CD4-positive, alpha-beta memory T cell (primary cell): ENCODE data around the gene ITPRIPL1. TPM values are rescaled to one million over a fixed set of nuclear protein-coding genes. Genes with fewer than 3 reads are reported as not detected.

Experiments used
- CTCF ChIA-PET: fragments of 350-600 bp; sonication (Branson Sonifier 250); formaldehyde crosslinking; loops from one replicate; lab custom pipeline; 2021; ENCODE audit warnings: inconsistent platforms; ENCODE audit not compliant: partially characterized antibody; lab: Charles Lee
- POLR2A ChIA-PET: fragments of 350-600 bp; sonication (Branson Sonifier 250); formaldehyde crosslinking; loops from one replicate; lab custom pipeline; 2021; ENCODE audit not compliant: partially characterized antibody; lab: Charles Lee
- DNase-seq, 5 donors: peaks; one replicate each; pipeline versions ENCODE4 v3.0.0 to v3.0.0-alpha.2; 2020 to 2022; ENCODE audit warnings: mixed read lengths in 1 of 5
- H3K27ac ChIP-seq: one replicate; pipeline ENCODE4 v1.7.0; 2013; ENCODE audit warnings: low read depth, low read length
- H3K27me3 ChIP-seq: 2 replicates; pipeline ENCODE4 v1.7.0; 2013; ENCODE audit warnings: mild to moderate bottlenecking, low read length, moderate library complexity; ENCODE audit not compliant: insufficient read depth
- H3K36me3 ChIP-seq: 2 replicates; pipeline ENCODE4 v1.7.0; 2013; ENCODE audit warnings: mild to moderate bottlenecking, low read length, moderate library complexity; ENCODE audit not compliant: insufficient read depth
- H3K4me1 ChIP-seq: 2 replicates; pipeline ENCODE4 v1.7.0; 2013; ENCODE audit warnings: mild to moderate bottlenecking, low read length, moderate library complexity; ENCODE audit not compliant: insufficient read depth
- H3K4me3 ChIP-seq, 2 donors: one replicate each; pipeline ENCODE4 v1.7.0; 2013; ENCODE audit warnings: low read length in 2 of 2, mild to moderate bottlenecking in 1 of 2
- H3K9me3 ChIP-seq, 2 donors: one replicate each; pipeline ENCODE4 v1.7.0; 2013; ENCODE audit warnings: low read length in 2 of 2, control low read depth in 1 of 2; ENCODE audit not compliant: control insufficient read depth in 1 of 2
- H3K27ac Mint-ChIP-seq, 7 donors: one replicate each; pipeline ENCODE4 v1.8.0; 2020 to 2021; ENCODE audit warnings: mixed read lengths in 7 of 7, mild to moderate bottlenecking in 6 of 7, inconsistent platforms in 3 of 7, moderate library complexity in 3 of 7
- H3K27me3 Mint-ChIP-seq, 2 donors: one replicate each; pipeline ENCODE4 v1.8.0; 2020 to 2021; ENCODE audit warnings: mixed read lengths in 2 of 2
- H3K36me3 Mint-ChIP-seq, 2 donors: one replicate each; pipeline ENCODE4 v1.8.0; 2020 to 2021; ENCODE audit warnings: mixed read lengths in 2 of 2, inconsistent platforms in 1 of 2, mild to moderate bottlenecking in 1 of 2
- H3K4me1 Mint-ChIP-seq, 4 donors: one replicate each; pipeline ENCODE4 v1.8.0; 2020 to 2021; ENCODE audit warnings: mixed read lengths in 4 of 4, mild to moderate bottlenecking in 1 of 4
- H3K4me3 Mint-ChIP-seq, 8 donors: one replicate each; pipeline ENCODE4 v1.8.0; 2020 to 2021; ENCODE audit warnings: mixed read lengths in 8 of 8, mild to moderate bottlenecking in 7 of 8, moderate library complexity in 6 of 8, inconsistent platforms in 3 of 8
- H3K9me3 Mint-ChIP-seq, 8 donors: one replicate each; pipeline ENCODE4 v1.8.0; 2020 to 2021; ENCODE audit warnings: mixed read lengths in 8 of 8, mild to moderate bottlenecking in 5 of 8, inconsistent platforms in 3 of 8, moderate library complexity in 1 of 8
- intact Hi-C: fragments of 100-400 bp; cut with micrococcal nuclease; formaldehyde crosslinking; loops from one replicate; pipeline ENCODE4 v1.15.1; 2023
- polyA plus RNA-seq, 2 donors: library from polyadenylated mRNA; unstranded; fragments of 300-500 nt; fragmentation: Illumina TruSeq; gene quantifications; one replicate each; pipeline ENCODE4 v1.2.3, GENCODE V29; 2021
- total RNA-seq, 2 experiments: library from RNA; stranded (reverse); gene quantifications; one replicate each; pipeline ENCODE4 v1.2.3, GENCODE V29; 2021

The ITPRIPL1 gene
- total and polyA plus RNA-seq, 4 experiments from 2014 or later = 10.0 to 11.7 (median 10.9) TPM

GRCh38 chr2:96336873-96337272 lies 11.8 kb downstream of the ITPRIPL1 start:
- Histone ChIP-seq H3K27ac (no peak overlapping the region), H3K4me3 (no peak overlapping the region), H3K27me3 (no peaks in the 10 kb centered on the region), H3K36me3 (no peaks in the 10 kb centered on the region), H3K9me3 (no peaks in the 10 kb centered on the region), H3K4me1 (peaks cover 41% of the 10 kb centered on the region)
- H3K36me3 Mint-ChIP-seq = no peaks in the 10 kb centered on the region
- H3K27ac Mint-ChIP-seq = peak overlapping the region in 4 of 7 donors; percentile 15 to 72 (median 47)
- H3K9me3 Mint-ChIP-seq = no peaks in the 10 kb centered on the region
- ChIA-PET CTCF (interaction anchor here (1.0 to 2.6 kb wide), 3 partner anchors 9 to 22 kb away, joined by 3 to 11 read pairs (median 4); no protein-coding TSS in a partner anchor), POLR2A (interaction anchor here (1.1 to 7.6 kb wide), 5 partner anchors 8 to 200 kb away, joined by 3 to 116 read pairs (median 34); partner anchors contain the start of genes ARID5A, ITPRIPL1, SNRNP200 and STARD7)
- intact Hi-C loops = loop anchor here (5.0 kb wide), 1 partner anchor 130 kb away; the partner anchor contains the start of gene STARD7
- peaks cover 24 to 55% (median 36%) of the 10 kb centered on the region in 4 donors for H3K4me1 Mint-ChIP-seq
- H3K4me3 Mint-ChIP-seq = peak overlapping the region in 3 of 8 donors; percentile 76 to 86 (median 78)
- no peaks in the 10 kb centered on the region for H3K27me3 Mint-ChIP-seq
- DNase-seq = no peak

DNA sequence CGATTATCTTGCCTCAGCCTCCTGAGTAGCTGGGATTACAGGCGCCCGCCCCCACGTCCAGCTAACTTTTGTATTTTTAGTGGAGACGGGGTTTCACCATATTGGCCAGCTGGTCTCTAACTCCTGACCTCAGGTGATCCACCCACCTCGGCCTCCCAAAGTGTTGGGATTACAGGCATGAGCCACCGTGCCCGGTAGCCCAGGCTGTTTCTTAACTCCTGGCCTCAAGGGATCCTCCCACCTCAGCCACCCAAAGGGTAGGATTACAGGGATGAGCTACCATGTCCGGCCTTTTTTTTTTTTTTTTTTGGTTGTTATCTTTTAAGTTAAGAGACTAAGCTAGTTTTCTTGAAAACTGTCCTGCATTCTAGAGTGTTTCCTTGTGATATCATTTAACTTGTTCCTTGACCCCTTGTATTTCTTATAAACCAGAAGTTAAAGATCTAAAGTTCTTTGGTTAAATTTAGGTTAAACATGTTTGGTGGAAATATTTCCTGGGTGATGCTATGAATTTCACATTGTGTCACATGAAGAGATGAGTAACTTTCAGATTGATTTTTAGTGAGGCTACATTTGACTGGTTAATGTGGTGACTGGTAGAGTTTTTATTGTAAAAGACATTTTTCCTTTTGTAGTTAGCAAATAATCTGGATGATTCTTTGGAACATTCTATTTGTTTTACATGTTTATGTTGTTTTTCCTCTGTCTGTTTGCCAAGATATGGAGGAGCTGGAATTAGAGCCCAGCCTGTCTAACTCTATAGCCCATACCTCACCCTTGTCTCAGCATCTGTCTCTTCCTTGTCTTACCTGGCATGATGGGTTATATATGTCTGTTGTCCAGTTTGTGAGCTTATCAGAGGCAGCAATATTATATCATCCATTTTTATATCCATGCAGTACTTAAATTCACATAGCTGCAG lies 15.6 kb downstream of the ITPRIPL1 start:
- Mint-ChIP-seq H3K27me3 (no peaks in the 10 kb centered on the region), H3K9me3 (no peaks in the 10 kb centered on the region), H3K4me1 (peaks cover 42 to 67% (median 52%) of the 10 kb centered on the region in 4 donors), H3K4me3 (peak overlapping the region in 6 of 8 donors; percentile 46 to 79 (median 64)), H3K36me3 (no peaks in the 10 kb centered on the region), H3K27ac (peak overlapping the region; percentile 68 to 96 (median 91))
- Histone ChIP-seq H3K9me3 (no peaks in the 10 kb centered on the region), H3K27ac (peak overlapping the region; percentile 68), H3K27me3 (no peaks in the 10 kb centered on the region), H3K4me3 (no peak overlapping the region), H3K36me3 (no peaks in the 10 kb centered on the region), H3K4me1 (peaks cover 64% of the 10 kb centered on the region)
- no peak for DNase-seq
- CTCF ChIA-PET = interaction anchor here (1.4 to 2.1 kb wide), 2 partner anchors 9 to 20 kb away, joined by 3 to 9 read pairs; no protein-coding TSS in a partner anchor
- POLR2A ChIA-PET = interaction anchor here (1.2 to 8.2 kb wide), 3 partner anchors 20 to 197 kb away, joined by 5 to 178 read pairs (median 29); partner anchors contain the start of genes ARID5A, ITPRIPL1 and SNRNP200
- intact Hi-C loops = no loop called here

- DNase-seq = peak in 1 of 5 donors; percentile 63
- CTCF ChIA-PET = interaction anchor here (1.4 to 2.1 kb wide), 2 partner anchors 10 to 21 kb away, joined by 3 to 9 read pairs; no protein-coding TSS in a partner anchor
- peak overlapping the region; percentile 24 to 79 (median 75) for H3K4me3 Mint-ChIP-seq
These were observed 16.5 kb downstream of the ITPRIPL1 start for GRCh38 chr2:96341641-96342040.

GRCh38 chr2:96342085-96342484 lies 17.0 kb downstream of the ITPRIPL1 start:
- peaks cover 55% of the 10 kb centered on the region for H3K4me1 ChIP-seq
- H3K27ac ChIP-seq = peak overlapping the region; percentile 68
- H3K36me3 Mint-ChIP-seq = no peaks in the 10 kb centered on the region
- H3K4me3 Mint-ChIP-seq = peak overlapping the region in 7 of 8 donors; percentile 37 to 79 (median 75)
- H3K36me3 ChIP-seq = no peaks in the 10 kb centered on the region
- no peaks in the 10 kb centered on the region for H3K9me3 Mint-ChIP-seq
- H3K4me3 ChIP-seq = peak overlapping the region in 1 of 2 donors; percentile 25
- H3K27me3 Mint-ChIP-seq = no peaks in the 10 kb centered on the region
- intact Hi-C loops = loop anchor here (1.0 kb wide), 1 partner anchor 17 kb away; the partner anchor contains the start of gene ITPRIPL1
- H3K27me3 ChIP-seq = no peaks in the 10 kb centered on the region
- peaks cover 41 to 66% (median 47%) of the 10 kb centered on the region in 4 donors for H3K4me1 Mint-ChIP-seq
- H3K27ac Mint-ChIP-seq = peak overlapping the region; percentile 86 to 96 (median 92)
- H3K9me3 ChIP-seq = no peaks in the 10 kb centered on the region
- ChIA-PET CTCF (interaction anchor here (0.6 to 2.1 kb wide), 3 partner anchors 10 to 48 kb away, joined by 3 to 9 read pairs (median 3); no protein-coding TSS in a partner anchor), POLR2A (interaction anchor here (0.8 to 8.2 kb wide), 8 partner anchors 18 to 196 kb away, joined by 3 to 178 read pairs (median 6); partner anchors contain the start of genes ARID5A, ITPRIPL1, SNRNP200 and STARD7)
- peak; percentile 52 to 88 (median 59) for DNase-seq

More at GRCh38 chr2:96341641-96342040, 16.5 kb downstream of the ITPRIPL1 start:
- Mint-ChIP-seq H3K9me3 (no peaks in the 10 kb centered on the region), H3K4me1 (peaks cover 41 to 66% (median 47%) of the 10 kb centered on the region in 4 donors), H3K27ac (peak overlapping the region; percentile 86 to 96 (median 92)), H3K36me3 (no peaks in the 10 kb centered on the region), H3K27me3 (no peaks in the 10 kb centered on the region)
- POLR2A ChIA-PET = interaction anchor here (0.8 to 8.2 kb wide), 8 partner anchors 19 to 197 kb away, joined by 3 to 178 read pairs (median 6); partner anchors contain the start of genes ARID5A, ITPRIPL1, SNRNP200 and STARD7
- H3K4me3 ChIP-seq = peak overlapping the region in 1 of 2 donors; percentile 25
- H3K9me3 ChIP-seq = no peaks in the 10 kb centered on the region
- H3K27ac ChIP-seq = peak overlapping the region; percentile 68
- H3K4me1 ChIP-seq = peaks cover 58% of the 10 kb centered on the region
- no peaks in the 10 kb centered on the region for H3K36me3 ChIP-seq
- intact Hi-C loops = loop anchor here (1.0 kb wide), 1 partner anchor 16 kb away; the partner anchor contains the start of gene ITPRIPL1
- H3K27me3 ChIP-seq = no peaks in the 10 kb centered on the region

- intact Hi-C loops = loop anchor here (1.0 kb wide), 2 partner anchors 9 to 78 kb away; partner anchors contain the start of genes CIAO1 and NCAPH
- Histone ChIP-seq H3K9me3 (no peaks in the 10 kb centered on the region), H3K4me1 (peaks cover 55% of the 10 kb centered on the region), H3K36me3 (no peaks in the 10 kb centered on the region), H3K27ac (peak overlapping the region; percentile 68), H3K4me3 (no peak overlapping the region), H3K27me3 (no peaks in the 10 kb centered on the region)
- no peaks in the 10 kb centered on the region for H3K36me3 Mint-ChIP-seq
- peak overlapping the region in 7 of 8 donors; percentile 15 to 81 (median 53) for H3K4me3 Mint-ChIP-seq
- no peaks in the 10 kb centered on the region for H3K27me3 Mint-ChIP-seq
- peak; percentile 67 to 84 (median 72) for DNase-seq
- CTCF ChIA-PET = interaction anchor here (1.1 to 4.1 kb wide), 11 partner anchors 9 to 210 kb away, joined by 3 to 62 read pairs (median 7); partner anchors contain the start of genes ITPRIPL1, NCAPH and SNRNP200
- POLR2A ChIA-PET = interaction anchor here (0.6 to 8.2 kb wide), 13 partner anchors 9 to 210 kb away, joined by 3 to 178 read pairs (median 5); partner anchors contain the start of genes ARID5A, ITPRIPL1, NCAPH and SNRNP200
- H3K27ac Mint-ChIP-seq = peak overlapping the region; percentile 82 to 96 (median 92)
- H3K4me1 Mint-ChIP-seq = peaks cover 41 to 61% (median 47%) of the 10 kb centered on the region in 4 donors
- H3K9me3 Mint-ChIP-seq = no peaks in the 10 kb centered on the region
These were observed 18.9 kb downstream of the ITPRIPL1 start for GRCh38 chr2:96344011-96344410.

DNA sequence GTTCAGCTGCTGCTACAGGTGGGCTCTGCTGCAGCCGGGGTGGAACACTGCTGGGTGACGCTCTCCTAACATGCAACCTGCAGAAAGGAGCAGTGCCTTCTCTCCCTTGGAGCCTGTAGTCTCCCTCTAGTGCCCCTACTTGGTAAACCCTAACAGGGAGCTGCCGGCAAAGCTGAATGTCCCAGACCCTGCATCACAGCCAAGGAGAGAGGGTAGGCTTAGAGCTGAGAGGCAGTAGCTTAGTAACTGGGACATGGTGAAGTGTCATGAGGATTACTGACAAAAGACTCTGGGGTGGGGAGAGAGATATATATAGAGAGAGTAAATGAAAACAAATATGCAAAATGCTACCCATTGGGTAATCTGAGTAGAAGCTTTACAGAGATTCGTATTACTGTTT lies 20.3 kb downstream of the ITPRIPL1 start:
- Mint-ChIP-seq H3K27ac (peak overlapping the region; percentile 58 to 92 (median 86)), H3K9me3 (no peaks in the 10 kb centered on the region), H3K4me1 (peaks cover 41 to 61% (median 48%) of the 10 kb centered on the region in 4 donors), H3K27me3 (no peaks in the 10 kb centered on the region), H3K36me3 (no peaks in the 10 kb centered on the region), H3K4me3 (peak overlapping the region in 4 of 8 donors; percentile 21 to 76 (median 70))
- CTCF ChIA-PET = interaction anchor here (0.6 to 4.1 kb wide), 16 partner anchors 9 to 209 kb away, joined by 3 to 62 read pairs (median 5); partner anchors contain the start of genes ITPRIPL1, NCAPH and SNRNP200
- POLR2A ChIA-PET = interaction anchor here (1.2 to 8.2 kb wide), 7 partner anchors 10 to 193 kb away, joined by 4 to 178 read pairs (median 29); partner anchors contain the start of genes ARID5A, ITPRIPL1, NCAPH and SNRNP200
- Histone ChIP-seq H3K36me3 (no peaks in the 10 kb centered on the region), H3K27me3 (no peaks in the 10 kb centered on the region), H3K4me1 (peaks cover 55% of the 10 kb centered on the region), H3K4me3 (no peak overlapping the region), H3K27ac (peak overlapping the region; percentile 68), H3K9me3 (no peaks in the 10 kb centered on the region)
- DNase-seq = peak in 4 of 5 donors; percentile 14 to 46 (median 25)
- intact Hi-C loops = loop anchor here (1.0 kb wide), 2 partner anchors 24 to 40 kb away; partner anchors contain the start of gene SNRNP200
